ENCODE results near the gene DYNC1H1. TPM values are rescaled to one million over a fixed set of nuclear protein-coding genes. Genes with fewer than 3 reads are reported as not detected.

Gene DYNC1H1
- total RNA-seq: 100 to 1,000 TPM; 319 to 383 TPM

GRCh38 chr14:101964297-101965180 is at the start of gene DYNC1H1:
Gene DYNC1H1, plus strand, starts transcription at chr14:101964573. Its CDS starts 119 bp downstream, at chr14:101964692.
- H3K27ac Mint-ChIP-seq: peak within 1 kb of the TSS; percentile 87
- H3K27me3 Mint-ChIP-seq: no peaks in the 10 kb centered on the region
- peaks cover 29% of the 10 kb centered on the region for H3K4me1 Mint-ChIP-seq
- H3K4me3 Mint-ChIP-seq: peak within 1 kb of the TSS; percentile 86
- H3K36me3 Mint-ChIP-seq (ENCODE audit: low read depth): peaks cover 32% of the 10 kb centered on the region
- H3K9me3 Mint-ChIP-seq: no peaks in the 10 kb centered on the region
- ATAC-seq (replicated peaks): peak; percentile 89

- peak overlapping the region; percentile 59 for H3K27ac Mint-ChIP-seq
- H3K27me3 Mint-ChIP-seq: no peaks in the 10 kb centered on the region
- ATAC-seq (replicated peaks): no peak
- no peak overlapping the region for H3K4me3 Mint-ChIP-seq
- peaks cover 88% of the 10 kb centered on the region for H3K36me3 Mint-ChIP-seq (ENCODE audit: low read depth)
- no peaks in the 10 kb centered on the region for H3K9me3 Mint-ChIP-seq
- H3K4me1 Mint-ChIP-seq: no peaks in the 10 kb centered on the region
Observed at GRCh38 chr14:101915871-101916815, 48.2 kb upstream of the DYNC1H1 start.

GRCh38 chr14:101916816-101917412 is 47.5 kb upstream of the DYNC1H1 start:
- Mint-ChIP-seq H3K27ac (peak overlapping the region; percentile 59), H3K27me3 (no peaks in the 10 kb centered on the region), H3K9me3 (no peaks in the 10 kb centered on the region), H3K36me3 (ENCODE audit: low read depth) (peaks cover 88% of the 10 kb centered on the region), H3K4me3 (no peak overlapping the region), H3K4me1 (no peaks in the 10 kb centered on the region)
- no peak for ATAC-seq (replicated peaks)

- no peaks in the 10 kb centered on the region for H3K9me3 Mint-ChIP-seq
- ATAC-seq (replicated peaks): no peak
- no peak overlapping the region for H3K4me3 Mint-ChIP-seq
- no peaks in the 10 kb centered on the region for H3K27me3 Mint-ChIP-seq
- H3K4me1 Mint-ChIP-seq: no peaks in the 10 kb centered on the region
- H3K36me3 Mint-ChIP-seq (ENCODE audit: low read depth): peaks cover 86% of the 10 kb centered on the region
- peak overlapping the region; percentile 59 for H3K27ac Mint-ChIP-seq
Observed at GRCh38 chr14:101917413-101918017, 46.9 kb upstream of the DYNC1H1 start.

- H3K36me3 Mint-ChIP-seq (ENCODE audit: low read depth): peaks cover 85% of the 10 kb centered on the region
- H3K9me3 Mint-ChIP-seq: no peaks in the 10 kb centered on the region
- H3K27me3 Mint-ChIP-seq: no peaks in the 10 kb centered on the region
- H3K27ac Mint-ChIP-seq: no peak overlapping the region
- no peaks in the 10 kb centered on the region for H3K4me1 Mint-ChIP-seq
- H3K4me3 Mint-ChIP-seq: no peak overlapping the region
- no peak for ATAC-seq (replicated peaks)
Observed at GRCh38 chr14:101918065-101918989, 46.0 kb upstream of the DYNC1H1 start.

GRCh38 chr14:101920271-101920670 is 44.1 kb upstream of the DYNC1H1 start:
- H3K4me1 Mint-ChIP-seq: no peaks in the 10 kb centered on the region
- peaks cover 83% of the 10 kb centered on the region for H3K36me3 Mint-ChIP-seq (ENCODE audit: low read depth)
- no peak overlapping the region for H3K4me3 Mint-ChIP-seq
- no peak for ATAC-seq (replicated peaks)
- no peaks in the 10 kb centered on the region for H3K9me3 Mint-ChIP-seq
- no peaks in the 10 kb centered on the region for H3K27me3 Mint-ChIP-seq
- H3K27ac Mint-ChIP-seq: peak overlapping the region; percentile 26

- H3K4me3 Mint-ChIP-seq: no peak overlapping the region
- H3K27me3 Mint-ChIP-seq: no peaks in the 10 kb centered on the region
- no peaks in the 10 kb centered on the region for H3K4me1 Mint-ChIP-seq
- no peaks in the 10 kb centered on the region for H3K9me3 Mint-ChIP-seq
- H3K27ac Mint-ChIP-seq: peak overlapping the region; percentile 9
- peaks cover 88% of the 10 kb centered on the region for H3K36me3 Mint-ChIP-seq (ENCODE audit: low read depth)
- no peak for ATAC-seq (replicated peaks)
Observed at GRCh38 chr14:101922866-101923265, 41.5 kb upstream of the DYNC1H1 start.

GRCh38 chr14:101925152-101925551 is 39.2 kb upstream of the DYNC1H1 start:
- H3K36me3 Mint-ChIP-seq (ENCODE audit: low read depth): peaks cover 90% of the 10 kb centered on the region
- no peak overlapping the region for H3K4me3 Mint-ChIP-seq
- H3K9me3 Mint-ChIP-seq: no peaks in the 10 kb centered on the region
- H3K27ac Mint-ChIP-seq: no peak overlapping the region
- H3K27me3 Mint-ChIP-seq: no peaks in the 10 kb centered on the region
- ATAC-seq (replicated peaks): no peak
- H3K4me1 Mint-ChIP-seq: no peaks in the 10 kb centered on the region

GRCh38 chr14:101926085-101926484 is 38.3 kb upstream of the DYNC1H1 start:
- H3K27ac Mint-ChIP-seq: no peak overlapping the region
- no peak for ATAC-seq (replicated peaks)
- no peaks in the 10 kb centered on the region for H3K4me1 Mint-ChIP-seq
- H3K9me3 Mint-ChIP-seq: no peaks in the 10 kb centered on the region
- no peaks in the 10 kb centered on the region for H3K27me3 Mint-ChIP-seq
- H3K36me3 Mint-ChIP-seq (ENCODE audit: low read depth): peaks cover 81% of the 10 kb centered on the region
- H3K4me3 Mint-ChIP-seq: no peak overlapping the region

- ATAC-seq (replicated peaks): no peak
- H3K27ac Mint-ChIP-seq: peak overlapping the region; percentile 46
- H3K27me3 Mint-ChIP-seq: no peaks in the 10 kb centered on the region
- H3K4me1 Mint-ChIP-seq: no peaks in the 10 kb centered on the region
- H3K4me3 Mint-ChIP-seq: no peak overlapping the region
- H3K9me3 Mint-ChIP-seq: no peaks in the 10 kb centered on the region
- peaks cover 76% of the 10 kb centered on the region for H3K36me3 Mint-ChIP-seq (ENCODE audit: low read depth)
Observed at GRCh38 chr14:101926620-101927019, 37.8 kb upstream of the DYNC1H1 start.

GRCh38 chr14:101927859-101928258 is 36.5 kb upstream of the DYNC1H1 start:
- peak; percentile 85 for ATAC-seq (replicated peaks)
- Mint-ChIP-seq H3K27me3 (no peaks in the 10 kb centered on the region), H3K4me1 (no peaks in the 10 kb centered on the region), H3K36me3 (ENCODE audit: low read depth) (peaks cover 66% of the 10 kb centered on the region), H3K27ac (peak overlapping the region; percentile 20), H3K9me3 (no peaks in the 10 kb centered on the region), H3K4me3 (no peak overlapping the region)

- Mint-ChIP-seq H3K27me3 (no peaks in the 10 kb centered on the region), H3K4me3 (no peak overlapping the region), H3K9me3 (no peaks in the 10 kb centered on the region), H3K4me1 (no peaks in the 10 kb centered on the region), H3K36me3 (ENCODE audit: low read depth) (peaks cover 60% of the 10 kb centered on the region), H3K27ac (peak overlapping the region; percentile 20)
- ATAC-seq (replicated peaks): peak; percentile 53
Observed at GRCh38 chr14:101928415-101928841, 35.9 kb upstream of the DYNC1H1 start.

GRCh38 chr14:101929096-101929495 is 35.3 kb upstream of the DYNC1H1 start:
- Mint-ChIP-seq H3K9me3 (no peaks in the 10 kb centered on the region), H3K4me1 (no peaks in the 10 kb centered on the region), H3K27me3 (no peaks in the 10 kb centered on the region), H3K27ac (peak overlapping the region; percentile 74), H3K36me3 (ENCODE audit: low read depth) (peaks cover 56% of the 10 kb centered on the region), H3K4me3 (no peak overlapping the region)
- no peak for ATAC-seq (replicated peaks)
